Stimulated activated naive CD4-positive, alpha-beta T cell treated with Interleukin-2 at 50 U/mL for 16 hours (primary cell): Measurements from ENCODE around the gene FAM174C.
"Not testable (repeated sequence)": the region's sequence is repeated elsewhere in the genome, so short reads cannot be mapped to it uniquely, and the experiment has no call there.

ENCODE experiments used
- DNase-seq: peaks from one replicate; lab custom pipeline; 2025; lab: John Stamatoyannopoulos, UW

FAM174C gene

GRCh38 chr19:1300744-1301490 lies 25.6 kb downstream of the FAM174C start:
- DNase-seq: no peak

GRCh38 chr19:1302533-1303239 lies 27.4 kb downstream of the FAM174C start:
- DNase-seq: no peak

- DNase-seq: no peak
These were observed 29.0 kb downstream of the FAM174C start for GRCh38 chr19:1304197-1304924.

GRCh38 chr19:1305354-1305753 lies 30.0 kb downstream of the FAM174C start:
- not testable (repeated sequence) for DNase-seq

- DNase-seq: no peak
These were observed 32.0 kb downstream of the FAM174C start for GRCh38 chr19:1307320-1307719.

- DNase-seq: no peak
These were observed 32.5 kb downstream of the FAM174C start for GRCh38 chr19:1307755-1308303.

GRCh38 chr19:1308718-1309117 lies 33.4 kb downstream of the FAM174C start:
- no peak for DNase-seq

- no peak for DNase-seq
These were observed 34.9 kb downstream of the FAM174C start for GRCh38 chr19:1309977-1310852.

- no peak for DNase-seq
These were observed 35.5 kb downstream of the FAM174C start for GRCh38 chr19:1310853-1311180.

GRCh38 chr19:1311543-1312091 lies 36.3 kb downstream of the FAM174C start:
- DNase-seq: no peak

- no peak for DNase-seq
These were observed 37.7 kb downstream of the FAM174C start for GRCh38 chr19:1312767-1313694.

GRCh38 chr19:1313695-1314613 lies 38.6 kb downstream of the FAM174C start:
- DNase-seq: no peak

GRCh38 chr19:1315470-1316166 lies 40.3 kb downstream of the FAM174C start:
- DNase-seq: no peak

GRCh38 chr19:1316466-1316865 lies 41.1 kb downstream of the FAM174C start:
- no peak for DNase-seq

GRCh38 chr19:1317274-1318003 lies 42.1 kb downstream of the FAM174C start:
- DNase-seq: no peak

- DNase-seq: no peak
These were observed 43.5 kb downstream of the FAM174C start for GRCh38 chr19:1318678-1319471.

- not testable (repeated sequence) for DNase-seq
These were observed 44.9 kb downstream of the FAM174C start for GRCh38 chr19:1320282-1320650.
